22Rv1 (cell line): ENCODE data around the gene ATF6.

ENCODE experiments used
- H3K27ac ChIP-seq: fragments of 450-650 bp; 2 replicates; pipeline ENCODE4 v1.5.1; 2017
- CTCF ChIP-seq: fragments of 450-650 bp; IDR thresholded peaks from 2 replicates; pipeline ENCODE4 v1.5.1; 2017; ENCODE audit warnings: mild to moderate bottlenecking
- ZFX ChIP-seq: fragments of 450-650 bp; IDR thresholded peaks from 2 replicates; pipeline ENCODE4 v1.6.1; 2017; ENCODE audit warnings: antibody characterized with exemption, borderline replicate concordance

ATF6 gene

GRCh38 chr1:162008799-162009198 lies 242.7 kb downstream of the ATF6 start:
- no peak overlapping the region for H3K27ac ChIP-seq
- no peak for TF ChIP-seq CTCF
- TF ChIP-seq ZFX: no peak

DNA sequence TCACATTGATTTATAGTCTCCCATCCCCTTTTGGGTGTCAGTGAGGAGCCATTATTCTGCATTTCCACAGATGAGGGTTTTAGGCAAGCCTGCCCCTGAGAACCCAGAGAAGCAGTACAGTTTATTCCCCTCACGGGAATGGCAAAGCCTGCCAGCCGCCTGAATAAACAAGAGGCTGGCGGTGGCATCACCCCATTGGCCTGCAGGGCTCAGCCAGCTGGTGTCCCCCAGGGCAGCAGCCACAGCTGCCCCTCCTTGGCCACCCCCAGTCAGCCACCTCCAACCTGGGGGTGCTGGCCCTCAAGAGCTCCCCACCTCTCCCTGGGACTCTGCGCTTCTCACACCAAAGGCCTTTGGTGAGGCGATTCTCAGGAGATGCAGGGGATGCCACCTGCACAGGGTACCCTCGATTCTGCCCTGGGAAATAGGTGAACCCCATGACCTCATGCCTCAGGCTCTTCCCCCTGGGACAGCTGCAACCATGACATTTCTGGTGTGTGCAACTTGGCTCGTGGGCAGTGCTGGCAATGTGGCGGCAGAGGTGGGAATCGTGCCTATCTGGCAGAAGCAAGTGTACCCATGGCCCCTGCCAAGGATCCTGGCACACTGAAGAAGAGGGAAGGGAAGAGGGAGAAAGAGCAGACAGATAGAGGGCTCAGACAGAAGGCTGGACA lies 243.5 kb downstream of the ATF6 start:
- TF ChIP-seq ZFX (no peak), CTCF (no peak)
- H3K27ac ChIP-seq: no peak overlapping the region

DNA sequence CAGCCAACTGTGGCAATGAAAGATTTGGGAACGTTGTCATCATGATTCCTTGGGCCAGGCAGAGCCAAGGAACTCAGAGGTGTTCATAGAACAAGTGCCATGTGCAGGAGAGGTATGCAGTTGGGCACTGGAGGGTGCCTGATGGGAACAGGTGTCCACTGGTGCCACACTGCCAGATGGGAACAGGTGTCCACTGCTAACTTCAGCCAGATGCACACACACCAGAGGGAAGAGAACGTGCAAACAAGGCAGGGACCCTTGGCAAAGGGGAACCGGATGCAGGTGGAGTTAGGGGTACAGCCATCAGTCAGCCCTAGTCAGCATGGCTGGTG lies 244.0 kb downstream of the ATF6 start:
- H3K27ac ChIP-seq: no peak overlapping the region
- no peak for TF ChIP-seq ZFX
- TF ChIP-seq CTCF: no peak

DNA sequence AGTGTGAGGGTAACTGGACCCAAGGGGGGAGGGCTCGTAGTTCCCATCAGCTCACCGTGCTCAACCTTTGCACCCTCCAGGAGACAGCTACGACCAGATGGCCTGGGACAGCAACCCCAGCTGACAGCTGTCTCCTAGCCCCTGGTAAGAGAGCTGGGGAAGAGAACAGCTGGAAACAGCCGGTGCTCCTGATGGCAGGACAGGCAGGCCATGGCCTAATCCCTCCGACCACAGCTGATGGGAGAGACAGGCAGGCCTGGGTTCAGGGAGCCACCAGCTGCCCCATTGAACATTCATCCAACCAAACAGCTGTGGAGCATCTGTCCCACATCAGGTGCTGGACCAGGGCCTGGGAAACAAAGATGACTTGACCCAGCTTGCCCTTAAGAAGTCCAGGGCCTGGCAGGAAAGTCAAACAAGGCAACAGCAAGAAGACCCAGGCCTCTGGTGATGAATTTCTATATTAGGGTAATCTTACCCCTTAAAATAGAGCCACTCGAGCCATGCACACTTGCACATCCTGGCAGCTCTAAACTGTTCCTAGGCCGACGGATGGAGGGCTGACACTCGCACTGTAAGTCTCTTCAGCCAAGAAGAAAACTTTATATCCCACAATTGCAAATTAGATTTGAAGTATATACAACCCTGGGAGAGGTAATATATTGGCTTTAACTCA lies 245.4 kb downstream of the ATF6 start:
- TF ChIP-seq ZFX (no peak), CTCF (no peak)
- H3K27ac ChIP-seq: no peak overlapping the region

GRCh38 chr1:162013289-162013688 lies 247.2 kb downstream of the ATF6 start:
- TF ChIP-seq ZFX (no peak), CTCF (no peak)
- H3K27ac ChIP-seq: no peak overlapping the region
